Activated T-helper 1 cell treated with anti-CD3 and anti-CD28 coated beads, Interleukin-12 subunit alpha, Interleukin-12 subunit beta, Interleukin-2, Interleukin-4 antibody, amounts not matched to agents 30 ng/mL and 10 ng/mL and 1 ng/mL, durations not matched to agents 14 hours and 24 hours and 36 hours (primary cell): Measurements from ENCODE around the gene COA8. TPM values are rescaled to one million over a fixed set of nuclear protein-coding genes. Genes with fewer than 3 reads are reported as not detected.
A peak's percentile ranks its signal among the peaks of the same experiment; 100 is the strongest.

Experiments used
- DNase-seq: peaks from one replicate; pipeline ENCODE4 v3.0.0; 2021; ENCODE audit warnings: low spot score
- H3K27ac Mint-ChIP-seq: one replicate; pipeline ENCODE4 v1.8.0; 2021; ENCODE audit warnings: mild to moderate bottlenecking, mixed read lengths
- H3K27me3 Mint-ChIP-seq: one replicate; pipeline ENCODE4 v1.8.0; 2022; ENCODE audit warnings: mild to moderate bottlenecking, moderate library complexity, mixed read lengths; ENCODE audit not compliant: insufficient read depth
- H3K36me3 Mint-ChIP-seq: one replicate; pipeline ENCODE4 v1.8.0; 2021; ENCODE audit warnings: low read depth, mixed read lengths
- H3K4me1 Mint-ChIP-seq: one replicate; pipeline ENCODE4 v1.8.0; 2021; ENCODE audit warnings: low read depth, mixed read lengths
- H3K4me3 Mint-ChIP-seq: one replicate; pipeline ENCODE4 v1.8.0; 2021; ENCODE audit warnings: mild to moderate bottlenecking, moderate library complexity, mixed read lengths
- H3K9me3 Mint-ChIP-seq: one replicate; pipeline ENCODE4 v1.8.0; 2021; ENCODE audit warnings: mixed read lengths
- intact Hi-C: fragments of 100-400 bp; cut with micrococcal nuclease; formaldehyde crosslinking; loops from one replicate; pipeline ENCODE4 v1.15.1; 2024
- total RNA-seq: library from RNA; stranded (reverse); gene quantifications from 2 replicates; pipeline ENCODE4 v1.2.3, GENCODE V29; 2022

COA8 gene
- total RNA-seq, 1 donor from 2014 or later = 39.7 TPM

DNA sequence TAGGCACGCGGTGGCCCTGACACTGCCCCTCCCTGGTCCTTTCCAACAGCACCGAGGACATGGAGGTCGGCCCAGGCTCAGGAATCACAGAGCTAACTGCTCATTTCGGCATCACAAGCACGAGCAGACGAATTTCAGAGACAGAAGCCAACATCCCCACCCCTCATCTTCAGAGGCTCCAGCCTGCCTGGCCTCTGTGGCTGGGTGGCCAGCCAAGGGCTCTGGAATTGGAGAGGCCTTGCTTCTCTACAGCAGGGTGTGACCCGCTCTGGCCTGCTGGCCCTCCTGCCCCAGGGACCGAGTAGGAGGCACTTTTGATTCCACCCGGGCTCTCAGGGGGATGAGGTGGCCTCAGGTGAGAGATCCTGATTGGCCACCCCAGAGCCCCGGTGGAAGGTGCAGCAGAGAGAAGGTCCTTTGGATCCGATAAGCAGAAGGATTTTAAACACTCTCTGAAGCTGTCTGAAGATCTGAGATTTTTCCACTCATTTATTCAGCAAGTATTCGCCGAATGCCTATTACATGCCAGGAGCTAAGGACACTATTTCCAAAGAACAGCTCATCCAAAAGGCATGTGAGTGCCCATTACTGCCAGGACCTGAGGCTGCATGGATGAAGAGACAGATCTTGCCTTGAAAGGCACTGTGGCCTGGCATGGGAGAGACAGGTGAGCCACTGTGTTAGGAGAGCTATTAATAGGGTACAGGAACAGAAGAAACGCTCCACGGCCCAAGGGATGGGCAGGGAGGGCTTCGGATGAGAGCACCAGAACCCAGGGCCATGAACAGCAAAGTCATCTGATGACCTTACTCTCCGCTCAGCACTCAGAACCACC lies 10.5 kb upstream of the COA8 start:
- H3K9me3 Mint-ChIP-seq = no peaks in the 10 kb centered on the region
- H3K36me3 Mint-ChIP-seq = peaks cover 4% of the 10 kb centered on the region
- no peak overlapping the region for H3K27ac Mint-ChIP-seq
- no peak for DNase-seq
- no peaks in the 10 kb centered on the region for H3K27me3 Mint-ChIP-seq
- no peaks in the 10 kb centered on the region for H3K4me1 Mint-ChIP-seq
- intact Hi-C loops = no loop called here
- H3K4me3 Mint-ChIP-seq = no peak overlapping the region

DNA sequence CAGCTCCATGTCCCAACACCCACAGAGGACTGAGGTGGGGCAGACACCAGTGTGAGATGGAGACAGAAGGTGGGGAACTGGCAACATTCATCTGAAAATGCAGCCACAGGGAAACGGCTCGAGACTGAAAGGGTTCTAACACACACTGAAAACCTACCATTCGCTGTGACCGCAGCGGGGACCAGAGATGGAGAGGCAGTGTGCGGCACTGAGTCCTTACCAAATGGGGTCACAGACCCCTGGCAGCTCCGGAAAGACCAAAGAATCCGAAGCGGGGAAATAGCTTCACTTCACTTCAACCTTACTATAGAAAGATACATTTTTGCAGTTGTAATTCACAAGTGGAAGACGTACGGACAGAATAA lies 9.9 kb upstream of the COA8 start:
- Mint-ChIP-seq H3K4me1 (no peaks in the 10 kb centered on the region), H3K27me3 (no peaks in the 10 kb centered on the region), H3K9me3 (no peaks in the 10 kb centered on the region), H3K36me3 (peaks cover 4% of the 10 kb centered on the region), H3K4me3 (no peak overlapping the region), H3K27ac (no peak overlapping the region)
- no peak for DNase-seq
- intact Hi-C loops = no loop called here

DNA sequence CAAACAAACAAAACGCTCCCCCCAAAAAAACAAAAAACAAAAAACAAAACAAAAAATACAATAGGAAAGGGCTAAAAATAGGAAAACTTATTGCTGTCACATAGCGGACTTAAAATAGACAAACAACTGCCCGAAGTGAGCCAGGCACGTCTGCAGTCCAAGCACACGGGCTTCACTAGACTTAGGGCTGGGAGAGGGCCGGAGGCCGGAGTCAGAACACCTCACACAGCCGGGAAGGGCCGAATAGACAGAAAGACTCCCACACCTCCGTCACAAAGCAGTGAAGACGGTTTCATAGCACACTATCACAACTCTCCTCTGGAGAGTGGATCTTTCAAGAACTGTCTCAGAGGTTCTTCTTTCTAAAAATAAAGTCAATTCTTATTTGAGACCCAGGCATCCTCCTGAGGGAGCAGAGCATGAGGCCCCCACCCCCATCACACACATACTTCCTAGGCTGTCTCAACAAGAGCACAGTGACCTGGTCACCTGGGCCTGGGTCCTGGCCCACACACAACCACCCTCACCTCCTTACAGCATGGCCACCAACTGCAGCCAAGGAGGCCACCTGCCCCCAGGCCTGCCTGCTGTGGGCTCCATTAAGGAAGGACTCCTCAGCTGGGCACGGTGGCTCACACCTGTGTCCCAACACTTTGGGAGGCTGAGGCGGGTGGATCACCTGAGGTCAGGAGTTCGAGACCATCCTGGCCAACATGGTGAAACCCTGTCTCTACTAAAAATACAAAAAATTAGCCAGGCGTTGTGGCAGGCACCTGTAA lies 7.0 kb upstream of the COA8 start:
- no peaks in the 10 kb centered on the region for H3K9me3 Mint-ChIP-seq

DNA sequence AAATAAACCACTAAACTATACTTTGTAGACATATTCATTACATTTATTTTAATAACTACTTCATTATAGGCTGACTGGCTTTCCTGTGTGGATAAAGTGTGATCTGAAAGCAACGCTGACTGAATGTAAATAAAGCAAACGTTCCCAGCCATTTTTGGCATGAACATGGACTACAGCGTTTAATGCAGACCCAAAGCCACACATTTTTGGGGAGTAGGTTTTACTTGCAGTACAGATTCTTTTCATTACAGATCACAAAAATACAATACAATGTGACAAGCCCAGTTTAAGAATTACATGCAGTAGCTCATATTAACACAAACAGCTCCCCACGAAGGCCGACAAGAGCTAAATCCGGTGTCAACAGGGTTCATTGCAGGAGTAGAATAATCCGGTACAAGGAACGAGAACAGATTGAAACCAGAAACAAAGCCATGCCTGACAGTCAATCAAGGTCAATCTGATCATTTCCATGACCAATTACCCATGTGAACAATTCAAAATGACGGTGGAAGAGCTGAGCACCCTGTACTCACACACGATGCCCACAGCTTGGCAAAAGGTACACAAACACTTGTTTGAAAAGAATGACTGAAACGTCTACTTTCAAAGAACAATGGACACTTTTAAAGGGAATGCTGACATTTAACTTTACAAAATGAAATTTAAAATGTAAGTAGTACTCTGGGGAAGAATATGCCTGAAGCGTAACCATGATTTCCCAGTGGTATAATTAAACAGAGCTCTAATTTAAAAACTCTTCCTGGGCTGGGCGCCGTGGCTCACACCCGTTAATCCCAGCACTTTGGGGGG lies 5.6 kb upstream of the COA8 start:
- H3K9me3 Mint-ChIP-seq = no peaks in the 10 kb centered on the region
- H3K4me1 Mint-ChIP-seq = peaks cover 29% of the 10 kb centered on the region
- no peak overlapping the region for H3K4me3 Mint-ChIP-seq
- no peak overlapping the region for H3K27ac Mint-ChIP-seq
- H3K27me3 Mint-ChIP-seq = no peaks in the 10 kb centered on the region
- H3K36me3 Mint-ChIP-seq = peaks cover 28% of the 10 kb centered on the region
- intact Hi-C loops = no loop called here
- no peak for DNase-seq

More for the DNA sequence above, 7.0 kb upstream of the COA8 start:
- H3K4me3 Mint-ChIP-seq = no peak overlapping the region
- H3K27me3 Mint-ChIP-seq = no peaks in the 10 kb centered on the region
- peaks cover 21% of the 10 kb centered on the region for H3K36me3 Mint-ChIP-seq
- intact Hi-C loops = no loop called here
- H3K27ac Mint-ChIP-seq = no peak overlapping the region
- DNase-seq = no peak
- H3K4me1 Mint-ChIP-seq = peaks cover 17% of the 10 kb centered on the region

DNA sequence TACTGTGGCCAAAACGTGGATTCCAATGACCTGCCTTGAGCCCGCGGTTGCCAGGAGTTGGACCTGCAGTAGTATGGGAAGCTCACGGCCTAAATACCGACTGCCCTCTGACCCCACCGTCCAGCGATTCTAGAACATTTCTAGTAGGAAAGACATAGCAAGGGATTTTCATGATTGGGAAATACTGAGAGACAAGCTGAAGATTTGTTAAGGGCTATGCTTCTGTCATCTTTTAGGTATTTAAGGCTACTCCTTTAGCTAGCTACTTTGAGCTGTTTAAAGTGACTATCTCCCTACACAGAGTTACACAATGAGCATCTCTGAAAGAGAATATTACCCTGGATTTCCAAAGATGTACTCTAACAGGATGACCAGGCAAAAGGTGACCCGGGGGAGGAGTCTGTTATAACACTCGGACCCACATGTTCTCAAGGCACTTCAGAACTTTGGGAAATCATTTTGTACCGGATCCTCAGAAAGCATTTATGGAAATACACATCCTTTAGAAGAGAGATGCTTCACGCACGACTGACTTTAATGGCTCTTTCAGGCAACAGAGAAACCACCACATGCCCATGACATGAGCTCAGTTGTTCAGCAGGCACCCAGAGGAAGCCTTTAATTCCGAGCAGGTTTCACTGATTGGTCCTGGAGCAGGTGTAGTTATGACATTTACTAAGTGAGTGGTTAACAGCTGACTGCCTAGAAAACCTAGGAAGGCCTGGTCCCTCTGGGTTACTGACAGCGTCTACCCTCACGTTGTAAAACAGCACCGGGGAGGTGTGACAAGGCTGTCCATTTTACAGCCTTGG lies 4.5 kb upstream of the COA8 start:
- Mint-ChIP-seq H3K9me3 (no peaks in the 10 kb centered on the region), H3K27ac (no peak overlapping the region), H3K27me3 (no peaks in the 10 kb centered on the region), H3K36me3 (peaks cover 28% of the 10 kb centered on the region), H3K4me1 (peaks cover 29% of the 10 kb centered on the region), H3K4me3 (no peak overlapping the region)
- intact Hi-C loops = no loop called here
- no peak for DNase-seq

DNA sequence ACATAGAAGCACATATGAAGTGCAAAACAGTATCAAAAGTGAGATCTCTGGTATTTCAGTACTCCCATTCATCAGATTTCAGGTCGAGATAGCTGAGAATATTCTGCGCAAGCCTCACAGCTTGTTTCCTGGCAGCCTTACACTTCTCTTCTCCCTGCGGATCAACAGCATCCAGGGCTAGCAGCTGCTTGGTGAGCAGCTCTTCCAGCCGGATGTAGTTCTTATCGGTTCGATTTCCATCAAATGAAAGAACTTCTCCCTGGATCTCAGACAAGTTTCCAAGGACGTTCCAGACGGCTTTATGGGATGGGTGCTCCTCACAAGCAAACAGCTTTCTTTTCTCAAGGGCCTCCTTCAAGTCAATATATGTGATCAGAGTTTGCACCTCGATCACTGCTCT lies 3.0 kb upstream of the COA8 start:
- no peak overlapping the region for H3K4me3 Mint-ChIP-seq
- H3K36me3 Mint-ChIP-seq = peaks cover 27% of the 10 kb centered on the region
- H3K27me3 Mint-ChIP-seq = no peaks in the 10 kb centered on the region
- no peak overlapping the region for H3K27ac Mint-ChIP-seq
- no peak for DNase-seq
- H3K4me1 Mint-ChIP-seq = peaks cover 29% of the 10 kb centered on the region
- no peaks in the 10 kb centered on the region for H3K9me3 Mint-ChIP-seq
- intact Hi-C loops = loop anchor here (5.0 kb wide), 2 partner anchors 363 to 482 kb away; a partner anchor contains a TSS

DNA sequence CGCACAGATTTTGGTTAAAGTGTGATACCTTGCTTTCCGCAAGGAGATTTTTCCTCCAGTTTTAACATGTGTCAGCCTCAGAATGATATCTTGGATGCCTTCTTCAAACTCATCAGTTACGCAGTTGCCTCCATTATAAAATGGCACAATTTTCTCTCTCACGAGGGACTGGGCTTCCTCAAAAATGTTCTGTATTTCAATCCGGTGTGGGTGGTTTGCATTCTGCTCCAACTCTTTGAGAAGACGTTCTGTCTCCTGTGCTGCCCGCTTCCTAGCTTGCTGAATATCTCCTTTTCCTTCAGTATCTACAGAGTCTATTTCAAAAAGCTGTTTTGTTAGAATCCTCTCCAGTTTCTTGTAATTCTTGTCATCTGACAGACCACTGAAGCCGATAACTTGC lies 2.1 kb upstream of the COA8 start:
- Mint-ChIP-seq H3K4me1 (peaks cover 29% of the 10 kb centered on the region), H3K27me3 (no peaks in the 10 kb centered on the region), H3K4me3 (peak overlapping the region; percentile 96), H3K36me3 (peaks cover 24% of the 10 kb centered on the region), H3K9me3 (no peaks in the 10 kb centered on the region), H3K27ac (no peak overlapping the region)
- intact Hi-C loops = loop anchor here (5.0 kb wide), 2 partner anchors 362 to 483 kb away; a partner anchor contains a TSS
- no peak for DNase-seq

DNA sequence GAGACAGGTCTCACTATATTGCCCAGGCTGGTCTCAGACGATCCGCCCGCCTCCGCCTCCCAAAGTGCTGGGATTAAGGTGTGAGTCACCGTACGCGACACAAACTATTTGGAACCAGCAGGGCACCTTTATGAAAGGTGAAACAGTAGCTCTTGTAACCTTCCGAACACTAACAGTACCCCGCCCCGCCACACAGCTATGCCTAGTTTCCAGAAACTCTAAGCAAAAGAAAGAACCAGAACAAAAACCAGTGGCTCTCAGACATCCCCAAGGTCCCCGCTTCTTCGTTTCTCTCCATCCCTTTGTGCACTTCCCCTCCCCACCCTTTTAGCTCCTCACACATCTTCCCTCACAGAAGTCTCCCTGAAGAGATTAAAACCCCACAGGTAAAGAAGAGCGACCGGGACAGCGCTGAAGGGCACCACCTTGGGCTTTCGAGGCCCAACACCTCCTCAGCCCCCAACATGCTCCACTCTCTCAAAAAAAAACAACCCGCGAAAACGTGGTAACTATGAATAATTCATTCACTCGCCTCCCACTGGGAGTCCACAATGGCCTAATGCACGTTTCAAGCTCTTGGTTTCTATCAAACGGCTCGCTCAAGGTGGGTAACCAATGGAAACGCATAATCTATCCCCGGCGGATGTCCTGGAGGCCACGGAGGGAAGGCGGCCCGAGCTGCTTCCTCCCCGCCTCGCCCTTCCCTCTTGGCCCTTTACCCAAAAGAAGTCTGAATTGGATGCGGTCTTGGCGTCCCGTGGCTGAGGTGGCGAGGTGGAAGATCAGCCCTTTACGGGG lies 1.2 kb upstream of the COA8 start:
- Mint-ChIP-seq H3K4me1 (peaks cover 29% of the 10 kb centered on the region), H3K36me3 (peaks cover 24% of the 10 kb centered on the region), H3K27me3 (no peaks in the 10 kb centered on the region), H3K4me3 (peak overlapping the region; percentile 96), H3K9me3 (no peaks in the 10 kb centered on the region), H3K27ac (peak overlapping the region; percentile 94)
- peak; percentile 30 for DNase-seq
- intact Hi-C loops = loop anchor here (1.0 to 5.0 kb wide), 7 partner anchors 32 to 1423 kb away; partner anchors contain the start of genes EIF5, KLC1, TRMT61A and WDR20

DNA sequence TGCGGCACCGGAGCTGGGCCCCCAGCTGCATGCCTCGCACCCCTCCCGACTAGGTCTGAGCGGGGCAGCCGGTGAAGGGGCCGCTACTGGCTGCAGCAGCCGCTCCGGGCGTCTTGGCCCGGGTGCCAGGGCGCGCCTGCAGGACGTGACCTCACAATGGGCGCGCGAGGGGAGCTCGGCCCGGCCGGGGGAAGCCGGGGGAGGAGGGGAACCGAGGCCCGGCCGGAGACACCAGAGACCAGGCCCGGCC lies 656 bp upstream of the COA8 start:
- DNase-seq = no peak
- H3K36me3 Mint-ChIP-seq = peaks cover 24% of the 10 kb centered on the region
- no peaks in the 10 kb centered on the region for H3K27me3 Mint-ChIP-seq
- intact Hi-C loops = loop anchor here (1.0 to 5.0 kb wide), 7 partner anchors 33 to 1423 kb away; partner anchors contain the start of genes EIF5, KLC1, TRMT61A and WDR20
- peaks cover 29% of the 10 kb centered on the region for H3K4me1 Mint-ChIP-seq
- H3K4me3 Mint-ChIP-seq = peak overlapping the region; percentile 96
- H3K27ac Mint-ChIP-seq = peak overlapping the region; percentile 94
- no peaks in the 10 kb centered on the region for H3K9me3 Mint-ChIP-seq

DNA sequence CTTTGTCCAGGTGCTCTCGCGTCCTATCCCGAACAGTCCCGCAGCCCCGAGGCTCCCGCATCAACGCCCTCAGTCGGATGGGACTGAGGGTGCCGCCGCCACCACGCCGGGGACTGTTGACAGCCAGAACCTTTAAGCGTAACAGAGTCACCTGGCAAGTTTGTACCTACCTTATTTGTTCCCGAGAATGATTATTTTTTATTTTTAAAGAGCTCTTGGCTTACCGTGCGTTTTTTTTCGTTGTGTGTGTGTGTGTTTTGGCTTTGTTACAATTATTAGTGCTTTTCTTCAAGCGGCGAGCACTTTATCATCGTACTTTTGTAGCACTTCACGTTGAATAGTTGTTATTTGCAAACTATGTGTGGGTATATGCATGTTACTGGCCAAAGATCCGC lies 463 bp downstream of the COA8 start:
- Mint-ChIP-seq H3K27me3 (no peaks in the 10 kb centered on the region), H3K27ac (peak overlapping the region; percentile 91), H3K4me3 (peak overlapping the region; percentile 93), H3K4me1 (peaks cover 26% of the 10 kb centered on the region), H3K9me3 (no peaks in the 10 kb centered on the region), H3K36me3 (peaks cover 24% of the 10 kb centered on the region)
- DNase-seq = no peak
- intact Hi-C loops = loop anchor here (1.0 to 5.0 kb wide), 6 partner anchors 9 to 1424 kb away; partner anchors contain the start of genes EIF5, WDR20, XRCC3 and ZFYVE21

DNA sequence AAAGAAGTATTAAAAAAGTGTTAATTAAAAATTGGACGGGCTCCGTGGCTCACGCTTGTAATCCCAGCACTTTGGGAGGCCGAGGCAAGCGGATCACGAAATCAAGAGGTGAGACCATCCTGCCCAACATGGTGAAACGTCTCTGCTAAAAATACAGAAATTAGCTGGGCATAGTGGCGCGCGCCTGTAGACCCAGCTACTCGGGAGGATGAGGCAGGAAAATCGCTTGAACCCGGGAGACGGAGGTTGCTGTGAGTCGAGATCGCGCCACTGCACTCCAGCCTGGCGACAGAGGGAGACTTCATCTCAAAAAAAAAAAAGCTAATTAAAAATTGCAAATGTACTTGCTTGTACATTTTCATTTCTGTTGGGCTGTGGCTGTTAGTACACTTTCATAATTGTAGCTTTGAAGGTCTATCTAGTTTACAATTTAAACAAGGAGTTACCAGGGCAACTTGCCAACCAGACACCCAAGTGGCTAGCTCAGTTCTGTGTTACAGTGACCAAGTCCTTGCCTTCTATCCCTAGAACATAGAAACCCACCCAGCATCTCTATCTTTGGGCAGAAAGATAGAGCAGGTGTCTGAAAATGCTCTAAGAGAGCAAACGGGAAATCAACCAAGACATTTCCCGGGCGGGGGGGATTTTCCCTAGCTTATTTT lies 1.2 kb downstream of the COA8 start:
- intact Hi-C loops = loop anchor here (1.0 to 5.0 kb wide), 6 partner anchors 8 to 1425 kb away; partner anchors contain the start of genes EIF5, WDR20, XRCC3 and ZFYVE21
- Mint-ChIP-seq H3K9me3 (no peaks in the 10 kb centered on the region), H3K4me3 (peak overlapping the region; percentile 93), H3K4me1 (peaks cover 21% of the 10 kb centered on the region), H3K36me3 (peaks cover 21% of the 10 kb centered on the region), H3K27me3 (no peaks in the 10 kb centered on the region), H3K27ac (no peak overlapping the region)
- DNase-seq = no peak
